HL-60 (cell line): ENCODE data around the gene MEIS1.

Experiments used
- CTCF ChIP-seq: IDR thresholded peaks from one replicate; pipeline ENCODE4 v1.5.1; 2011; ENCODE audit warnings: low read length, control low read depth, inconsistent platforms; ENCODE audit not compliant: insufficient read depth
- GABPA ChIP-seq: IDR thresholded peaks from 2 replicates; pipeline ENCODE4 v1.6.1; 2012; ENCODE audit warnings: low read depth
- POLR2AphosphoS5 ChIP-seq: IDR thresholded peaks from 2 replicates; pipeline ENCODE4 v1.6.1; 2012; ENCODE audit warnings: low read depth
- SPI1 ChIP-seq: IDR thresholded peaks from 2 replicates; pipeline ENCODE4 v1.6.1; 2012; ENCODE audit warnings: low read depth, mild to moderate bottlenecking, borderline replicate concordance
- TF ChIP-seq, protein P1 (sequence below): IDR thresholded peaks from 2 replicates; pipeline ENCODE4 v1.6.1; 2012; ENCODE audit warnings: low read depth; ENCODE audit not compliant: insufficient replicate concordance

- TF ChIP-seq CTCF (no peak), POLR2AphosphoS5 (no peak), GABPA (no peak), SPI1 (no peak)
- TF ChIP-seq, protein P1, sequence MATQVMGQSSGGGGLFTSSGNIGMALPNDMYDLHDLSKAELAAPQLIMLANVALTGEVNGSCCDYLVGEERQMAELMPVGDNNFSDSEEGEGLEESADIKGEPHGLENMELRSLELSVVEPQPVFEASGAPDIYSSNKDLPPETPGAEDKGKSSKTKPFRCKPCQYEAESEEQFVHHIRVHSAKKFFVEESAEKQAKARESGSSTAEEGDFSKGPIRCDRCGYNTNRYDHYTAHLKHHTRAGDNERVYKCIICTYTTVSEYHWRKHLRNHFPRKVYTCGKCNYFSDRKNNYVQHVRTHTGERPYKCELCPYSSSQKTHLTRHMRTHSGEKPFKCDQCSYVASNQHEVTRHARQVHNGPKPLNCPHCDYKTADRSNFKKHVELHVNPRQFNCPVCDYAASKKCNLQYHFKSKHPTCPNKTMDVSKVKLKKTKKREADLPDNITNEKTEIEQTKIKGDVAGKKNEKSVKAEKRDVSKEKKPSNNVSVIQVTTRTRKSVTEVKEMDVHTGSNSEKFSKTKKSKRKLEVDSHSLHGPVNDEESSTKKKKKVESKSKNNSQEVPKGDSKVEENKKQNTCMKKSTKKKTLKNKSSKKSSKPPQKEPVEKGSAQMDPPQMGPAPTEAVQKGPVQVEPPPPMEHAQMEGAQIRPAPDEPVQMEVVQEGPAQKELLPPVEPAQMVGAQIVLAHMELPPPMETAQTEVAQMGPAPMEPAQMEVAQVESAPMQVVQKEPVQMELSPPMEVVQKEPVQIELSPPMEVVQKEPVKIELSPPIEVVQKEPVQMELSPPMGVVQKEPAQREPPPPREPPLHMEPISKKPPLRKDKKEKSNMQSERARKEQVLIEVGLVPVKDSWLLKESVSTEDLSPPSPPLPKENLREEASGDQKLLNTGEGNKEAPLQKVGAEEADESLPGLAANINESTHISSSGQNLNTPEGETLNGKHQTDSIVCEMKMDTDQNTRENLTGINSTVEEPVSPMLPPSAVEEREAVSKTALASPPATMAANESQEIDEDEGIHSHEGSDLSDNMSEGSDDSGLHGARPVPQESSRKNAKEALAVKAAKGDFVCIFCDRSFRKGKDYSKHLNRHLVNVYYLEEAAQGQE = no peak
Measured at GRCh38 chr2:66578054-66578686, 143.2 kb downstream of the MEIS1 start.
